HG03571 (cell line): Measurements from ENCODE around the gene RHNO1.

Experiments used
- ATAC-seq: cut with Tn5 transposase; IDR thresholded peaks from one replicate; pipeline ENCODE4 v1.9.1; 2021; ENCODE audit not compliant: unreplicated experiment

The RHNO1 gene

GRCh38 chr12:2900642-2901041, 23.6 kb downstream of the RHNO1 start:
- ATAC-seq = no peak

GRCh38 chr12:2902272-2902880, 25.4 kb downstream of the RHNO1 start:
- ATAC-seq = no peak

- ATAC-seq = no peak
Measured at GRCh38 chr12:2904260-2904659, 27.2 kb downstream of the RHNO1 start.

- no peak for ATAC-seq
Measured at GRCh38 chr12:2912216-2912575, 35.2 kb downstream of the RHNO1 start.

- no peak for ATAC-seq
Measured at GRCh38 chr12:2919249-2919648, 42.2 kb downstream of the RHNO1 start.

GRCh38 chr12:2922329-2922728, 45.3 kb downstream of the RHNO1 start:
- no peak for ATAC-seq

- no peak for ATAC-seq
Measured at GRCh38 chr12:2923057-2923456, 46.0 kb downstream of the RHNO1 start.

GRCh38 chr12:2924019-2924418, 47.0 kb downstream of the RHNO1 start:
- ATAC-seq = no peak

- ATAC-seq = no peak
Measured at GRCh38 chr12:2925322-2925995, 48.4 kb downstream of the RHNO1 start.

GRCh38 chr12:2930865-2931264, 53.8 kb downstream of the RHNO1 start:
- ATAC-seq = no peak

- no peak for ATAC-seq
Measured at GRCh38 chr12:2933586-2933985, 56.6 kb downstream of the RHNO1 start.

GRCh38 chr12:2934371-2934770, 57.3 kb downstream of the RHNO1 start:
- no peak for ATAC-seq

- no peak for ATAC-seq
Measured at GRCh38 chr12:2936301-2936700, 59.3 kb downstream of the RHNO1 start.

GRCh38 chr12:2937500-2937899, 60.5 kb downstream of the RHNO1 start:
- ATAC-seq = no peak
